ENCODE results near the gene BBS7. TPM values are rescaled to one million over a fixed set of nuclear protein-coding genes. Genes with fewer than 3 reads are reported as not detected.

BBS7 gene
- total RNA-seq, 1 donor from 2014 or later: 17.8 TPM

GRCh38 chr4:121791481-121791880 lies 78.8 kb downstream of the BBS7 start:
- DNase-seq (ENCODE audit: low spot score): no peak

- DNase-seq (ENCODE audit: low spot score): no peak
Observed at GRCh38 chr4:121790976-121791375, 79.3 kb downstream of the BBS7 start.

- no peak for DNase-seq (ENCODE audit: low spot score)
Observed at GRCh38 chr4:121789960-121790829, 80.1 kb downstream of the BBS7 start.

- DNase-seq (ENCODE audit: low spot score): no peak
Observed at GRCh38 chr4:121789455-121789854, 80.8 kb downstream of the BBS7 start.

- no peak for DNase-seq (ENCODE audit: low spot score)
Observed at GRCh38 chr4:121788896-121789295, 81.4 kb downstream of the BBS7 start.

- DNase-seq (ENCODE audit: low spot score): no peak
Observed at GRCh38 chr4:121786221-121786620, 84.1 kb downstream of the BBS7 start.

- DNase-seq (ENCODE audit: low spot score): no peak
Observed at GRCh38 chr4:121785479-121785878, 84.8 kb downstream of the BBS7 start.

- DNase-seq (ENCODE audit: low spot score): peak; percentile 18
Observed at GRCh38 chr4:121784975-121785374, 85.3 kb downstream of the BBS7 start.

- DNase-seq (ENCODE audit: low spot score): no peak
Observed at GRCh38 chr4:121784401-121784800, 85.9 kb downstream of the BBS7 start.

GRCh38 chr4:121783210-121783609 lies 87.1 kb downstream of the BBS7 start:
- DNase-seq (ENCODE audit: low spot score): no peak

- no peak for DNase-seq (ENCODE audit: low spot score)
Observed at GRCh38 chr4:121778991-121779628, 91.2 kb downstream of the BBS7 start.

GRCh38 chr4:121777625-121778024 lies 92.6 kb downstream of the BBS7 start:
- no peak for DNase-seq (ENCODE audit: low spot score)

GRCh38 chr4:121776610-121777401 lies 93.5 kb downstream of the BBS7 start:
- DNase-seq (ENCODE audit: low spot score): no peak

Other genes with a start within 250 kb of the BBS7 start
- gene ANXA5, start 173.5 kb downstream of the BBS7 start, total RNA-seq: 327 TPM
- gene SMIM43, start 105.3 kb downstream of the BBS7 start, total RNA-seq: not detected
- gene EXOSC9, start 69.2 kb downstream of the BBS7 start, total RNA-seq: 10.4 TPM
- gene CCNA2, start 46.6 kb downstream of the BBS7 start, total RNA-seq: 2.9 TPM
- 14.1 TPM for gene TRPC3, start 81.6 kb upstream of the BBS7 start, total RNA-seq

All from mucosa of gallbladder (tissue), 1 donor.